Cardiac muscle cell (in vitro differentiated cells and primary cell): ENCODE results near the gene GPR148. TPM values are rescaled to one million over a fixed set of nuclear protein-coding genes. Genes with fewer than 3 reads are reported as not detected.
"Not testable (repeated sequence)": the region's sequence is repeated elsewhere in the genome, so short reads cannot be mapped to it uniquely, and the experiment has no call there.

ENCODE experiments used
- DNase-seq, 2 donors: peaks; one replicate each; pipeline versions ENCODE4 v3.0.0 to v3.0.0-alpha.2; 2010 to 2017; ENCODE audit warnings: low read depth in 1 of 2, low spot score in 1 of 2
- H3K27ac ChIP-seq: fragments of 200-600 bp; sonication (generic); 2 replicates; pipeline ENCODE4 v1.5.1; 2016
- H3K27me3 ChIP-seq: fragments of 200-600 bp; sonication (generic); 2 replicates; pipeline ENCODE4 v1.6.0; 2016; ENCODE audit warnings: control low read depth
- H3K36me3 ChIP-seq: fragments of 200-600 bp; sonication (generic); 2 replicates; pipeline ENCODE4 v1.5.1; 2016; ENCODE audit warnings: control low read depth
- H3K4me1 ChIP-seq: fragments of 200-600 bp; sonication (generic); 2 replicates; pipeline ENCODE4 v1.8.1; 2017; ENCODE audit warnings: low read depth, mild to moderate bottlenecking, mixed run types
- H3K4me3 ChIP-seq: fragments of 200-600 bp; sonication (generic); 2 replicates; pipeline ENCODE4 v1.5.1; 2016; ENCODE audit warnings: mild to moderate bottlenecking
- H3K9me3 ChIP-seq: fragments of 200-600 bp; sonication (generic); 2 replicates; pipeline ENCODE4 v1.5.1; 2017; ENCODE audit warnings: low read depth, mild to moderate bottlenecking, control low read depth
- CTCF ChIP-seq: IDR thresholded peaks from 2 replicates; pipeline ENCODE4 v1.5.1; 2012; ENCODE audit warnings: low read depth, mild to moderate bottlenecking, low read length
- polyA plus RNA-seq: library from polyadenylated mRNA; unstranded; fragments of >200 nt; fragmentation: Nextera tagmentation; extraction: Ambion mirVana; gene quantifications from 2 replicates; pipeline ENCODE4 v1.2.1, GENCODE V29; 2016
- total RNA-seq: library from RNA; depleted of rRNA; stranded (reverse); fragments of >200 nt; gene quantifications from 2 replicates; pipeline ENCODE4 v1.2.3, GENCODE V29; 2016

The GPR148 gene
- total and polyA plus RNA-seq, 2 experiments from 2014 or later: not detected

- Histone ChIP-seq H3K4me1 (peaks cover 9% of the 10 kb centered on the region), H3K4me3 (no peak overlapping the region), H3K9me3 (no peaks in the 10 kb centered on the region), H3K27ac (no peak overlapping the region), H3K27me3 (no peaks in the 10 kb centered on the region), H3K36me3 (no peaks in the 10 kb centered on the region)
- no peak for TF ChIP-seq CTCF
- DNase-seq: no peak
Measured at GRCh38 chr2:130724455-130724854, 4.4 kb upstream of the GPR148 start.

- Histone ChIP-seq H3K4me3 (peak overlapping the region; percentile 34), H3K36me3 (no peaks in the 10 kb centered on the region), H3K27ac (peak overlapping the region; percentile 25), H3K27me3 (no peaks in the 10 kb centered on the region), H3K4me1 (peaks cover 9% of the 10 kb centered on the region), H3K9me3 (no peaks in the 10 kb centered on the region)
- DNase-seq: no peak
- no peak for TF ChIP-seq CTCF
Measured at GRCh38 chr2:130726614-130727180, 2.2 kb upstream of the GPR148 start.

- DNase-seq: peak; percentile 85 to 96
- Histone ChIP-seq H3K27me3 (no peaks in the 10 kb centered on the region), H3K27ac (peak overlapping the region; percentile 66), H3K9me3 (no peaks in the 10 kb centered on the region), H3K36me3 (no peaks in the 10 kb centered on the region), H3K4me3 (peak overlapping the region; percentile 34), H3K4me1 (peaks cover 9% of the 10 kb centered on the region)
- peak; percentile 6 for TF ChIP-seq CTCF
Measured at GRCh38 chr2:130727286-130727924, 1.5 kb upstream of the GPR148 start.

- Histone ChIP-seq H3K27me3 (no peaks in the 10 kb centered on the region), H3K4me3 (peak overlapping the region; percentile 34), H3K9me3 (no peaks in the 10 kb centered on the region), H3K36me3 (no peaks in the 10 kb centered on the region), H3K4me1 (peaks cover 9% of the 10 kb centered on the region), H3K27ac (peak overlapping the region; percentile 66)
- no peak for TF ChIP-seq CTCF
- peak; percentile 21 to 52 for DNase-seq
Measured at GRCh38 chr2:130728007-130728454, 839 bp upstream of the GPR148 start.

GRCh38 chr2:130729322-130730299, 741 bp downstream of the GPR148 start:
- H3K27ac ChIP-seq: no peak overlapping the region
- DNase-seq: no peak
- H3K9me3 ChIP-seq: no peaks in the 10 kb centered on the region
- no peaks in the 10 kb centered on the region for H3K27me3 ChIP-seq
- no peak overlapping the region for H3K4me3 ChIP-seq
- H3K36me3 ChIP-seq: no peaks in the 10 kb centered on the region
- no peak for TF ChIP-seq CTCF
- H3K4me1 ChIP-seq: peaks cover 9% of the 10 kb centered on the region

- not testable (repeated sequence) for H3K4me1 ChIP-seq, H3K4me3 ChIP-seq, DNase-seq, H3K36me3 ChIP-seq, H3K27ac ChIP-seq, H3K27me3 ChIP-seq, H3K9me3 ChIP-seq
Measured at GRCh38 chr2:130732257-130732656, 3.4 kb downstream of the GPR148 start.
